ENCODE measurements around the gene LRRC37B. TPM values are rescaled to one million over a fixed set of nuclear protein-coding genes. Genes with fewer than 3 reads are reported as not detected.
"Not testable (repeated sequence)": the region's sequence is repeated elsewhere in the genome, so short reads cannot be mapped to it uniquely, and the experiment has no call there.

Gene LRRC37B
- total RNA-seq (2014; rRNA removed; shearing (Covaris generic)), result 8.7 and 11.2 TPM in 2 replicates

DNA sequence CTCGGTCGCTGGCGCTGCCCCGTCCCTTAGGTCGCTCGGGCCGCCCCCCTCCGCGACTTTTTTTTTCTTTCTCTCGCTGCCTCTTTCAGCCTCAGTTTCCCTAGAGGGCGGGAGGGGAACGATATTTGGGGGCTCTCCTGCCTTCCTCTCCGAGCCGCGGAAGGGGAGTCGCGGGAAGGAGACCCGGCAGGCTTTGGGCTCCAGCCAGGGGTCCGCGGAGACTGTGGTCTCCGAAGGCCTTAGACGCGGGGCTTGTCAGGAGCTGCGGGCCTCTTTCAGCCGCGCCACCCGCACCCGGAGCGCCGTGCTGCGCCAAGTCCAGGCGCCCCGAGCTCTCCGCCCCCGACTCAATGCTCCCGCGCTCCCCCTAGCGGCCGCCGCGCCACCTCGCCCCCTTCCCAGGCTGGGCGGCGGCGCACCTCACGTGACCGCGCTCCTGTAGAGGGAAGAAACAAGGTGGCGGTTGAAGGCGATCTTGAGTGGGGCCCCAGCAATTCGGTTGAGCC, at the start of gene LRRC37B:
Gene LRRC37B, plus strand, starts transcription at position 427 of the 506 bp plus-strand sequence. CDS start 14,010 bp downstream, outside the sequence.
- peak; percentile 91 for DNase-seq (ENCODE audit: low spot score)

DNA sequence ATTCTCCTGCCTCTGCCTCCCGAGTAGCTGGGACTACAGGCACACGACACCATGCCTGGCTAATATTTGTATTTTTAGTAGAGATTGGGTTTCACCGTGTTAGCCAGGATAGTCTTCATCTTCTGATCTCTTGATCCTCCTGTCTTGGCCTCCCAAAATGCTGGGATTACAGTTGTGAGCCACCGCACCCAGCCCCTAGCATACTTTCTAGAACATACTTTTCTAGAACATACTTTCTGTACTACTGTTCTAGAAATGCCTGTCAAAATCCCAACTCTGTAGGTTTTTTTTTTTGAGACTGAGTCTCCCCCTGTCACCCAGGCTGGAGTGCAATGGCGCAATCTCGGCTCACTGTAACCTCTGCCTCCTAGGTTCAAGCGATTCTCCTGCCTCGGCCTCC, 43.1 kb upstream of the LRRC37B start:
- DNase-seq (ENCODE audit: low spot score), result not testable (repeated sequence)

DNA sequence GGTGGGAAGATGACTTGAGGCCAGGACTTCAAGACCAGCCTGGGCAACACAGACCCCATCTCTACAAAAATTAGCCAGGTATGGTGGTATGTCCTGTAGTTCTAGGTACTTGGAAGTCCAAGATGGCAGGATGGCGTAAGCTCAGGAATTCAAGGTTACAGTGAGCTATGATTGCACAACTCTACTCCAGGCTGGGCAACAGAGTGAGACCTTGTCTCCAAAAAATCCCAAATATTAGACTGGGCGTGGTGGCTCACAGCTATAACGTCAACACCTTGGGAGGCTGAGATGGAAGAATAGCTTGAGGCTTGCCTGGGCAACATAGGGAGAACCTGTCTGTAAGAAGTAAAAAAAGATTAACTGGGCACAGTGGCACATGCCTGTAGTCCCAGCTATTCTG, 39.5 kb upstream of the LRRC37B start:
- DNase-seq (ENCODE audit: low spot score), result no peak

DNA sequence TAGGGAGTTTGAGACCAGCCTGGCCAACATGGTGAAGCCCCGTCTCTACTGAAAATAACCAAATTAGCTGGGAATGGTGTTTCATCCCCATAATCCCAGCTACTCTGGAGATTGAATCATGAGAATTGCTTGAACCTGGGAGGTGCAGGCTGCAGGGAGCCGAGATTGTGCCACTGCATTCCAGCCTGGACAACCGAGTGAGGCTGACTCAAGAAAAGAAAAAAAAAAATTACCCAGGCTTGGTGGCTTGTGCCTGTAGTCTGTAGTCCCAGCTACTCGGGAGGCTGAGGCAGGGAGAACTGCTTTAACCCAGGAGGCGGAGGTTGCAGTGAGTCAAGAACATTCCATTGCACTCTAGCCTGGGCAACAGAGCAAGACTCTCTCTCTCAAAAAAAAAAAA, 36.8 kb upstream of the LRRC37B start:
- DNase-seq (ENCODE audit: low spot score), result not testable (repeated sequence)

DNA sequence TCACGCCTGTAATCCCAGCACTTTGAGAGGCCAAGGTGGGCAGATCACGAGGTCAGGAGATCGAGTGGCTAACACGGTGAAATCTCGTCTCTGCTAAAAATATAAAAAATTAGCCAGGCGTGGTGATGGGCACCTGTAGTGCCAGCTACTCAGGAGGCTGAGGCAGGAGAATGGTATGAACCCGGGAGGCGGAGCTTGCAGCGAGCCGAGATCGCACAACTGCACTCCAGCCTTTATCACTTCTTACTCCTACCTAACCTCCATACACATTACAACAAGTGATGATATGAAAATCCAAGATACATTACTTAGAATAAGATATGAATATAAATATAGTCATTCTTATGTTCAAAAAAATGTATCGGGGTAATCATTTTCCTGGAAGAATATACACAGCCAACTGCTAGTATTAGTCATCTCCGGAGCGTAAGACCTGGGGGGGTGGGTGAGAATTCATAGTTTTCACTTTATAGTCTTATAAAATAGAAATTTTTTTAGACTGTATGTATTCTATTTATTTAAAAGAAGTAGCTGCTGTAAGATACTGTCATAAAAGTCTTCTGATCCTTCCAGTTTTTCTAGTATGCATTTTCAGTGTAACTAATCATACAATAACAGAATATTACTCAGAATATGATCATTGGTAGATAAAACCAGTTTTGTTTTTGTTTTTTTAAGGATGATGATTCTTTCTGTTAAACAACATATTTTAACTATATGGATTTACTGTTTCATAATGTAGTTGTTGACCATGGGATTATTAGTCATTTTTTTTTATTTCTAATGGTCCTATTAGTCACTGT, 32.7 kb upstream of the LRRC37B start:
- not testable (repeated sequence) for DNase-seq (ENCODE audit: low spot score)

DNA sequence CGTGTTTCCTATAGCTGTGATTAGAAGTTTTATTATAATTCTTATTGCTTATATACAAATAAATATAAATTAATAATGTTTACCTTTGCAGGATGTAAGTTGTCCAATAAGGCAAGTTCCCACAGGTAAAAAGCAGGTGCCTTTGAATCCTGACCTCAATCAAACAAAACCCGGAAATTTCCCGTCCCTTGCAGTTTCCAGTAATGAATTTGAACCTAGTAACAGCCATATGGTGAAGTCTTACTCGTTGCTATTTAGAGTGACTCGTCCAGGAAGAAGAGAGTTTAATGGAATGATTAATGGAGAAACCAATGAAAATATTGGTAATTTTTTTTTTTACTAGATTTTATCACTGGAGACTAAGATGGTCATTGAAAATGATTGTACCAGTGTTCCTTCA, 31.8 kb upstream of the LRRC37B start:
- DNase-seq (ENCODE audit: low spot score), result not testable (repeated sequence)

DNA sequence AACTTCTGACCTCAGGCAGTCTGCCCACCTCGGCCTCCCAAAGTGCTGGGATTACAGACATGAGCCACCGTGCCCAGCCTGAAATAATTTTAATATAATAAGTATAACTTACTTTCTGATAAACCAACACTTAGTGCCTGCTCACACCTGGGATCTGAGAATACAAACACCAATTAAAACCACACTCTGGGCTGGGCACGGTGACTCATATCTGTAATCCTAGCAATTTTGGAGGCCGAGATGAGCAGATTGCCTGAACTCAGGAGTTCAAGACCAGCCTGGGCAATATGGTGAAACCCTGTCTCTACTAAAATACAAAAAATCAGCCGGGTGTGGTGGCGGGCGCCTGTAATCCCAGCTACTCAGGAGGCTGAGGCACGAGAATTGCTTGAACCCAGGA, 15.4 kb upstream of the LRRC37B start:
- not testable (repeated sequence) for DNase-seq (ENCODE audit: low spot score)

DNA sequence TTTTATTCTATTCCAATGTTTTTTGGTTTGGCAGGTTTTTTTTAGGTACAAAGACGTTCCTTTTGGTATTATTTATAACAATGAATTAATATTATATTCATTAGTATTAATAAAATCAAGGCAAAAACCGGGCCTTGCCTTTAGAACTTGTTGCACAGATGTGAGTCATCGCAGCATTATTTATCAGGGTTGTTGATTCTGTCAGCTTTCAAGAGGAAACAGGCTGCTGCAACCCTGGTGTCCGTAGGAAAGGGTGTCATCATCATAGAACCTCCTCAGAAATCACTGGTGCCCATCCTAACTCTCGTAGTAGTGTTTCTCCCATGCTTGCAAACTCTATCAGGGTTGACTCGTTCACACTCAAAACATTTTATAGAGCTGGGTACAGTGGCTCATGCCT, 10.2 kb upstream of the LRRC37B start:
- DNase-seq (ENCODE audit: low spot score), result no peak

DNA sequence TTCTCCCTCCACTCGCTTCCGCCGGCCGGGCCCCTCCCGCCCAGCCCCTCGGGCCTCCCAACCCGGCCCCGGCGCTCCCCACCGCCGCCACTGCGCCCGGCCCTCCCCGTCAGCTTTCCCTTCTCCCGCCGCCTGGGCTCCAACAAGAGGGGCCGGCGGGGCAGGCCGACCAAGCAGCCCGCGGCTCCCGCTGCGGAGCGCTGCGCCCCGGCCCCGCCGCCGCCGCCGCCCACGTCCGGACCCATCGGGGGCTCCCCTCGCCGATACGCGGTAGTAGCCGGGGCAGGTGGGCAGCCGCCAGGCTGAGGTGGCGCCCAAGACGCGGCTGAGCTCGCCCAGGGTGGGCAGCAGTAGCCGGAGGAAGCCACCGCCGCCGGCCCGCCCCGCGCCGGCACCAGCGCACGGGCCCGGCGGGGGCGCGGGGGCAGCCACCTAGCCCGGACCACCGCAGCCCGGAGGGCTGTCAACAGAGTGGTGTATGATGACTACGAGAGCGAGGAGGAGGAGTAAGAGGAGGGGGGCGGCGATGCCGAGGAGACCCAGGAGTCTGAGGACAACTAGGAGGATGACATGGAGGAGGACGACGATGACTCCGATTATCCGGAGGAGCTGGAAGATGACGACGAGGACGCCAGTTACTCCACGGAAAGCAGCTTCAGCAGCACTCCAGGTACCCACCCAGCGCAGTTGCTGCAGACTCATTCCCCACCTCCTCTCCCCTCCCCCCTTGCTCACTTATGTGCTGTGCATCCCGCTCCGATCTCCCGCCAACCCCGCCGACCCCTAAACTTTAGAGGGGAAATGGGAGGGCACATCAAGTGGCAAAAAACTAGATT, 498 bp downstream of the LRRC37B start:
- peak; percentile 44 for DNase-seq (ENCODE audit: low spot score)

DNA sequence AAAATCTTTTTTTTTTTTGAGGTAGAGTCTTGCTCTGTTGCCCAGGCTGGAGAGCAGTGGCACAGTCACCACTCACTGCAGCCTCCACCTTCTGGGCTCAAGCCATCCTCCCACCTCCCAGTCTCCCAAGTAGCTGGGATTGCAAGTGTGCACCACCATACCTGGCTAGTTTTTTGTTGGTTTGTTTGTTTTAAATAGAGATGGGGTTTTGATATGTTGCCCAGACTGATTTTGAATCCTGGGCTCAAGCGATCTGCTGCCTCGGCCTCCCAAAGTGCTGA, 2.0 kb downstream of the LRRC37B start:
- DNase-seq (ENCODE audit: low spot score), result no peak

DNA sequence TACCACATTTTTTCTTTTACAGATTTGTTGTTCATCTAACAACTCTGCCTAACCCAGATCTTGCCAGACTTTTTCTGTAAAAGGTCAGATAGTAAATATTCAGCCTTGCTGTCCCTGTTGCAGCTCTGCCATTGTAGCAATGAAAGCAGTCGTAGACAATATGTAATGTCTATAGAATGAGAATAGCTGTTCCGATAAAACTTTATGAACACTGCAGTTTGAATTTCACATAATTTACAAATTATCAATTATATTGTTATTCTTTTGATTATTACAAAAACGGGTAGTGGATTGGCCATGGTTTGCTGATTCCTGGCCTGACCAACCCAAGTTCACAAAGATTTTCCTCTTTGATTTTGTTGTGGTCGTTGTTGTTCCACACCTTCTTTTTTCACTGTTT, 2.9 kb downstream of the LRRC37B start:
- DNase-seq (ENCODE audit: low spot score), result no peak

DNA sequence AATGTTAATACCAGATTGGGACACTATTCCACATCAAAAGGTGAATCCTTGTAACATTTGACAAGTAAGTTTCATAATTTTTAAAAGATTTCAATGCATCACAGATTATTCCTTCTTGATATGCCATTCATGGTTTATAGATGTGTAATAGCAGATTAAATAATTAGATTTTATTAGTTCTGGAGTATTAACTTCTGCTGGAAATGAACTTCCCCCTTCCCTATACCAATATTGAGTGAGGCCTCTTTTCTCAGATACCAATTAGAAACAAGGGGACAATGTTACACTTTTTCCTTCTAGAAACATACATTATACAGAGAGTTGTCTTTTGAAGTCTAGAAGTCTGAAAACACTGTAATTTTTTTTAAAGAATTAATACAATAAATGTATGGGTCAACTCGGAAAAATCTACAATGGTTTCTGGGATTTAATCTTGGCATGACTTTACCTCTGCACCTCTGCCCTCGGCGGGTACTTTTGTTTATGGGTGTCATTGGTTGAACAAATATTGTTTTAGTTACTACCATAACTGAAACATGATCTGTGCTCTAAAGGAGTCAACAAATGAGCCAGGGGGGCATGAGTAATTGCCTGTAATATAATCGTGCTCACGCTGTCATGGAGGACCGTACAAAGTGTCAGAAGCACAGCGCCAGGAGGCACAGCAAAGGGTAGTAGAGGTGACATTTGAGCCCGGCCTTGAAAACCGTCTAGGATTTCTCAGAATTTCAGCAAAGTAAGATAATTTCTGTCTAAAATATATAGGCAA, 8.2 kb downstream of the LRRC37B start:
- DNase-seq (ENCODE audit: low spot score), result no peak

DNA sequence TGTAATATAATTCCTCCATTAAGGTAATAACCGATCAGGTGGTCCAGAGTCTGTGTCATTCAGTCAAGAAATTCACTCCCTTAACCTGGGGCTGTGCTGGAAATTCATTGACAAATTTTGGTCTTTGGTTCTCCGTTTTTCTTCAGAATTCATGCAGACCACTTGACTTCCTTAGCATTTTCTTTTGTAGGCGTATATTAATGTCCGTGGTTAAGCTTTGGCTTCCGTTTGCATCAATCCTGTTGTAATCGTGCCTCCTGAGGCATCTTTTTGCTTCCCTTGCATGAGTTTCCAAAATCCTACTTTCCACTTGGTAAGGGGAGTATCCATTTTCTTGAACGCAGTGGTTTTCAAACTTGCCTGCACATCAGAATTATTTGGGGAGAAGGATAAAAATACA, 9.0 kb downstream of the LRRC37B start:
- DNase-seq (ENCODE audit: low spot score), result no peak

DNA sequence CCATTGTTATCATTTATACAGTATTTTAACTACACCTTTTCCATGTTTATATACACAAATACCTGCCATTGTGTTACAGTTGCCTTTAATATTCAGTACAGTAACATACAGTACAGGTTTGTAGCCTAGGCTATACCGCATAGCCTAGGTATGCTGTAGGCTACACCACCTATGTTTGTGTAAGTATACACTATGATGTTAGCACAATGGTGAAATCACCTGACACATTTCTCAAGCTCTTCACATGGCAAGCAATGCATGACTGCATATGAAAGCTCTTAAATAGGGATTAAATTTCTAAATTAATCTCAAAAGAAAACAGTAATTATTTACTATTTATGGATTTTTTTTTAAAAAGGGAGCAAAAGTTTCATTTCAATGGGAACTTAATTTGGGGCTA, 12.0 kb downstream of the LRRC37B start:
- no peak for DNase-seq (ENCODE audit: low spot score)

DNA sequence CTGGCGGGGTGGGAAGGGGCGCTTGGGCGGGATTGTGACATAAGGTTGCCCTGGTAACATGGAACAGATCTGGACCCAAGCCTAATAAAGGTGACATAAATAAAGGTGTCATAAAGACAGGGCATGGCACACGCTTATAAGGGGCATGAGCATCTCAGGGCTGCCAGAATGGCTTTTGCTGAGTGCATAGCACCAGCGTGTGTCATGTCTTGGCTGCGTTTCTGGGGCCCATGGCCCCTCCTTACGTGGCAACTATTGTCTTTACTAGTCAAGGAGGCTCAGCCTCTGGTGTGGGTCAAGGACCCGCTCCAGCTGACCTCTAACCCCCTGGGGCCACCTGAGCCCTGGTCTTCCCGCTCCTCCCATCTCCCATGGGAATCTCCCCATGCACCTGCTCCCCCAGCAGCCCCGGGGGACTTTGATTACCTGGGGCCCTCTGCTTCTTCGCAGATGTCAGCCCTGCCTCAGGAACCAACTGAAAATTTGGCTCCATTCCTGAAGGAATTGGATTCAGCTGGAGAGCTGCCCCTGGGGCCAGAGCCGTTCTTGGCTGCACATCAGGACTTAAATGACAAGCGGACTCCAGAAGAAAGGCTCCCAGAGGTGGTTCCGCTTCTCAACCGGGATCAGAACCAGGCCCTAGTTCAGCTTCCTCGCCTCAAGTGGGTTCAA, 13.9 kb downstream of the LRRC37B start:
- DNase-seq (ENCODE audit: low spot score), result no peak

DNA sequence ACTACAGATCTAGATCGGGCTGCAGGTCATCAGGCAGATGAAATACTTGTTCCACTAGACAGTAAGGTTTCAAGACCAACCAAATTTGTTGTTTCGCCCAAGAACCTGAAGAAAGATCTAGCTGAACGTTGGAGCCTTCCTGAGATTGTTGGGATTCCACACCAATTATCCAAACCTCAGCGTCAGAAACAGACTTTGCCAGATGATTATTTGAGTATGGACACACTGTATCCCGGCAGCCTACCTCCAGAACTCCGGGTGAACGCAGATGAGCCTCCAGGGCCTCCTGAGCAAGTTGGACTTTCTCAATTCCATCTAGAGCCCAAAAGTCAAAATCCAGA, 14.4 kb downstream of the LRRC37B start:
- no peak for DNase-seq (ENCODE audit: low spot score)

DNA sequence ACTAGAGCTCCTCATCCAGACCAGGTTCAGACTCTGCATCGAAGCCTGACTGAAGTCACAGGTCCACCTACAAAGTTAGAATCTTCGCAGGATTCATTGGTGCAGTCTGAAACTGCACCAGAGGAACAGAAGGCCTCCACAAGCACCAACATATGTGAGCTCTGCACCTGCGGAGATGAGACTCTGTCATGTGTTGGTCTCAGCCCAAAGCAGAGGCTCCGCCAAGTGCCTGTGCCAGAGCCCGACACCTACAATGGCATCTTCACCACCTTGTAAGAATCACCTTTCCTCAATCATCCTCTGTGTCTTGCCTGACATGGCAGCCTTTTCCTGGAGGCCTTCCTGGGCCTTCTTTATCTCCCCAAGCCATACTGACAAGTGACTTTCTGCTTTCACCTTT, 15.4 kb downstream of the LRRC37B start:
- DNase-seq (ENCODE audit: low spot score), result not testable (repeated sequence)

DNA sequence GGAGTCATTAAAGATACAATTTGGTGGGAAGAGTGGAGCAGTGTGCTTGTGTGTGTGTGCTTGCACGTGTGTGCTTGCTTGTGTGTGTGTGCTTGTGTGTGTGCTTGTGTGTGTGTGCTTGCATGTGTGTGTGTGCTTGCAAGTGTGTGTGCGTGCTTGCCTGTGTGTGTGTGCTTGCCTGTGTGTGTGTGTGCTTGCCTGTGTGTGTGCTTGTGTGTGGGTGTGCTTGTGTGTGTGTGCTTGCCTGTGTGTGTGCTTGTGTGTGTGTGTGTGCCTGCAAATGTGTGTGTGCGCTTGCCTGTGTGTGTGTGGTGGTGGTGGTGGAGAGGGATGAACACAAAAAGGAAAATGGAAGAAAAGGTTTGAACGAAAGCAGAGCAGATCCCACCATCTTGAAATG, 20.1 kb downstream of the LRRC37B start:
- DNase-seq (ENCODE audit: low spot score), result not testable (repeated sequence)

DNA sequence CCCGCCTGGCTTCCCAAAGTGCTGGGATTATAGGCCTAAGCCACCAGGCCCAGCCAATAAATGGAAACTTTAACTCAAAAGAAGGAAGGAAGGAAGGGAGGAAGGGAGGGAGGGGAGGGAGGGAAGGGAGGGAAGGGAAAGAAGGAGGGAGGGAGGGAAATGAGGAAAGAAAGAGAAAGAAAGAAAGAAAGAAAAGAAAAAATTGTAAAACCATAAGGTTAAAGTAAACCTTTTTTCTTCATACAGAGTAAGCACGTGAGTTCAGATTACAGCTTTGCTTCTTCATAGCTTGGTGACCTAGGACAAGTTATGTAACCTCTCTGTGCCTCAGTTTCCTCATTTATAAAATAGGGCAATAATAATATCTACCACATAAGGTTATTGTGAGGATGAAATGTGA, 26.0 kb downstream of the LRRC37B start:
- no peak for DNase-seq (ENCODE audit: low spot score)

DNA sequence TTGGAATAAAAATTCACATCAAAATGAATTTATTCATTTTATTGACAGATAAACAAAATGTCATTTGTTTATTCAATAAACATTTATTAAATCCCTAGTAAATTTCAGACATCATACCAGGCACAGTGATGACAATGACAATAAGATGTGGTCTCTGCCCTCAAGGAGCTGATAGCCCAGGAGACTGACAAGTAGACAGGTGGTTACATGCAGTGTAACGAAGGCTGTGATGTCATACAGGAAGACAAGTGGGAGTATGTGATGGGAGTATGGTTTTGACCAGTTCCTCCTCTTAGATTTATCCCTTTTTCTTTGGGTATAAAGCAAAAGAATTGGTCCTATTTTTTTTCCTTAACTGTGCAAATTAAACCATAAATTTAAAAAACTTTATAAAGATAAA, 26.6 kb downstream of the LRRC37B start:
- DNase-seq (ENCODE audit: low spot score), result not testable (repeated sequence)

DNA sequence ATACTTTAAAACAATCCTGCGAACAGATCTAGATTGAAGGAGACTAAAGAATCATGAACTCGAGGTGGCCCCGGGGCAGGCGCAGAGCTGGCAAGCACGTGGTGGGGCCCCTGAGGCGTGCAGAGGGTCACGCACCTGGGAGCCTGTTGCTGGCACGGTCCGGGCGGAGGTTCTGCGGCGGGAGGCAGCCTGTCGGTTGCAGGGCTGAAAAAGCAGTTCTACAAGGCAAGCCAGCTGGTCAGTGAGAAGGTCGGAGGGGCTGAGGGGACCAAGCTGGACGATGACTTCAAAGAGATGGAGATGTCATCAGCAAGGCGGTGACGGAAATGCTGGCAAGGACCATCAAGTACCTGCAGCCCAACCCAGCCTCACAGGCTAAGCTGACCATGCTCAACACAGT, 33.1 kb downstream of the LRRC37B start:
- not testable (repeated sequence) for DNase-seq (ENCODE audit: low spot score)

All from HT-29 (cell line).